ENCODE results near the gene NRP2.

The NRP2 gene

GRCh38 chr2:205673312-205673711 lies 9.0 kb upstream of the NRP2 start:
- DNase-seq (ENCODE audit: low spot score in 2 of 2): no peak
- no peaks in the 10 kb centered on the region for H3K4me1 ChIP-seq
- in situ Hi-C loops (cut with MboI; ENCODE audit: low sequenced_read_pairs): no loop called here

GRCh38 chr2:205675861-205676516 lies 6.3 kb upstream of the NRP2 start:
- Histone ChIP-seq H3K36me3 (replicated peaks) (no peaks in the 10 kb centered on the region), H3K4me1 (no peaks in the 10 kb centered on the region), H3K4me3 (no peak overlapping the region), H3K9me3 (no peaks in the 10 kb centered on the region), H3K27me3 (ENCODE audit: low read depth) (0 out of 2 replicates have a peak, but pooled peaks cover 2% of the 10 kb centered on the region)
- in situ Hi-C loops (cut with MboI; ENCODE audit: low sequenced_read_pairs): loop anchor here (25.0 kb wide), 2 partner anchors 814 to 1364 kb away; no protein-coding TSS in a partner anchor
- DNase-seq (ENCODE audit: low spot score in 2 of 2): peak; percentile 53 to 73

More at GRCh38 chr2:205673312-205673711, 9.0 kb upstream of the NRP2 start:
- Histone ChIP-seq H3K9me3 (no peaks in the 10 kb centered on the region), H3K36me3 (replicated peaks) (no peaks in the 10 kb centered on the region), H3K27me3 (ENCODE audit: low read depth) (0 out of 2 replicates have a peak, but pooled peaks cover 2% of the 10 kb centered on the region), H3K4me3 (no peak overlapping the region)

- in situ Hi-C loops (cut with MboI; ENCODE audit: low sequenced_read_pairs): loop anchor here (25.0 kb wide), 2 partner anchors 816 to 1366 kb away; no protein-coding TSS in a partner anchor
- H3K27me3 ChIP-seq (ENCODE audit: low read depth): 0 out of 2 replicates have a peak, but pooled peaks cover 2% of the 10 kb centered on the region
- no peaks in the 10 kb centered on the region for H3K36me3 ChIP-seq (replicated peaks)
These were observed 3.7 kb upstream of the NRP2 start for GRCh38 chr2:205678541-205679142.

GRCh38 chr2:205679410-205680009 lies 2.8 kb upstream of the NRP2 start:
- H3K4me3 ChIP-seq: no peak overlapping the region
- 0 out of 2 replicates have a peak, but pooled peaks cover 2% of the 10 kb centered on the region for H3K27me3 ChIP-seq (ENCODE audit: low read depth)
- H3K36me3 ChIP-seq (replicated peaks): no peaks in the 10 kb centered on the region
- in situ Hi-C loops (cut with MboI; ENCODE audit: low sequenced_read_pairs): loop anchor here (25.0 kb wide), 2 partner anchors 817 to 1367 kb away; no protein-coding TSS in a partner anchor
- no peak for DNase-seq (ENCODE audit: low spot score in 2 of 2)
- no peaks in the 10 kb centered on the region for H3K9me3 ChIP-seq
- H3K4me1 ChIP-seq: peaks cover 3% of the 10 kb centered on the region

More at GRCh38 chr2:205678541-205679142, 3.7 kb upstream of the NRP2 start:
- Histone ChIP-seq H3K4me1 (peaks cover 3% of the 10 kb centered on the region), H3K4me3 (no peak overlapping the region), H3K9me3 (no peaks in the 10 kb centered on the region)
- DNase-seq (ENCODE audit: low spot score in 2 of 2): no peak

- Histone ChIP-seq H3K36me3 (replicated peaks) (no peaks in the 10 kb centered on the region), H3K9me3 (no peaks in the 10 kb centered on the region), H3K27me3 (ENCODE audit: low read depth) (0 out of 2 replicates have a peak, but pooled peaks cover 2% of the 10 kb centered on the region), H3K4me3 (no peak overlapping the region), H3K4me1 (peaks cover 3% of the 10 kb centered on the region)
- DNase-seq (ENCODE audit: low spot score in 2 of 2): peak; percentile 88 to 90
- in situ Hi-C loops (cut with MboI; ENCODE audit: low sequenced_read_pairs): loop anchor here (25.0 kb wide), 2 partner anchors 818 to 1368 kb away; no protein-coding TSS in a partner anchor
These were observed 2.2 kb upstream of the NRP2 start for GRCh38 chr2:205680067-205680466.

GRCh38 chr2:205680903-205681302 lies 1.4 kb upstream of the NRP2 start:
- peaks cover 3% of the 10 kb centered on the region for H3K4me1 ChIP-seq
- no peaks in the 10 kb centered on the region for H3K9me3 ChIP-seq
- H3K36me3 ChIP-seq (replicated peaks): no peaks in the 10 kb centered on the region
- DNase-seq (ENCODE audit: low spot score in 2 of 2): no peak
- in situ Hi-C loops (cut with MboI; ENCODE audit: low sequenced_read_pairs): loop anchor here (25.0 kb wide), 2 partner anchors 819 to 1369 kb away; no protein-coding TSS in a partner anchor
- H3K4me3 ChIP-seq: no peak overlapping the region
- 0 out of 2 replicates have a peak, but pooled peaks cover 2% of the 10 kb centered on the region for H3K27me3 ChIP-seq (ENCODE audit: low read depth)

- Histone ChIP-seq H3K4me1 (peaks cover 3% of the 10 kb centered on the region), H3K4me3 (peak overlapping the region; percentile 49), H3K36me3 (replicated peaks) (no peaks in the 10 kb centered on the region), H3K27me3 (ENCODE audit: low read depth) (0 out of 2 replicates have a peak, but pooled peaks cover 2% of the 10 kb centered on the region), H3K9me3 (no peaks in the 10 kb centered on the region)
- DNase-seq (ENCODE audit: low spot score in 2 of 2): peak in 1 of 2 experiments; percentile 47
- in situ Hi-C loops (cut with MboI; ENCODE audit: low sequenced_read_pairs): loop anchor here (25.0 kb wide), 2 partner anchors 819 to 1369 kb away; no protein-coding TSS in a partner anchor
These were observed 681 bp upstream of the NRP2 start for GRCh38 chr2:205681401-205682238.

GRCh38 chr2:205682971-205683501 lies 735 bp downstream of the NRP2 start:
- peak overlapping the region; percentile 49 for H3K4me3 ChIP-seq
- no peaks in the 10 kb centered on the region for H3K27me3 ChIP-seq (ENCODE audit: low read depth)
- H3K9me3 ChIP-seq: no peaks in the 10 kb centered on the region
- H3K36me3 ChIP-seq (replicated peaks): no peaks in the 10 kb centered on the region
- no peak for DNase-seq (ENCODE audit: low spot score in 2 of 2)
- in situ Hi-C loops (cut with MboI; ENCODE audit: low sequenced_read_pairs): loop anchor here (25.0 kb wide), 2 partner anchors 821 to 1371 kb away; no protein-coding TSS in a partner anchor
- peaks cover 3% of the 10 kb centered on the region for H3K4me1 ChIP-seq

- Histone ChIP-seq H3K4me1 (peaks cover 3% of the 10 kb centered on the region), H3K9me3 (no peaks in the 10 kb centered on the region), H3K36me3 (replicated peaks) (no peaks in the 10 kb centered on the region), H3K4me3 (peak overlapping the region; percentile 49; the same call in 1 of the 2 replicates), H3K27me3 (ENCODE audit: low read depth) (no peaks in the 10 kb centered on the region)
- no peak for DNase-seq (ENCODE audit: low spot score in 2 of 2)
- in situ Hi-C loops (cut with MboI; ENCODE audit: low sequenced_read_pairs): loop anchor here (25.0 kb wide), 2 partner anchors 821 to 1371 kb away; no protein-coding TSS in a partner anchor
These were observed 1.4 kb downstream of the NRP2 start for GRCh38 chr2:205683502-205684367.

GRCh38 chr2:205684871-205685313 lies 2.6 kb downstream of the NRP2 start:
- H3K4me3 ChIP-seq: no peak overlapping the region
- no peaks in the 10 kb centered on the region for H3K9me3 ChIP-seq
- in situ Hi-C loops (cut with MboI; ENCODE audit: low sequenced_read_pairs): loop anchor here (25.0 kb wide), 2 partner anchors 823 to 1373 kb away; no protein-coding TSS in a partner anchor
- no peaks in the 10 kb centered on the region for H3K27me3 ChIP-seq (ENCODE audit: low read depth)
- H3K4me1 ChIP-seq: peaks cover 3% of the 10 kb centered on the region
- no peak for DNase-seq (ENCODE audit: low spot score in 2 of 2)
- no peaks in the 10 kb centered on the region for H3K36me3 ChIP-seq (replicated peaks)

GRCh38 chr2:205685314-205686055 lies 3.2 kb downstream of the NRP2 start:
- H3K9me3 ChIP-seq: no peaks in the 10 kb centered on the region
- no peaks in the 10 kb centered on the region for H3K27me3 ChIP-seq (ENCODE audit: low read depth)
- no peaks in the 10 kb centered on the region for H3K36me3 ChIP-seq (replicated peaks)
- peaks cover 3% of the 10 kb centered on the region for H3K4me1 ChIP-seq
- DNase-seq (ENCODE audit: low spot score in 2 of 2): no peak
- no peak overlapping the region for H3K4me3 ChIP-seq
- in situ Hi-C loops (cut with MboI; ENCODE audit: low sequenced_read_pairs): loop anchor here (25.0 kb wide), 2 partner anchors 823 to 1373 kb away; no protein-coding TSS in a partner anchor
